HL-60/S4 treated with retinoic acid at 250 ng/mL for 4 days and 3 days (cell line): ENCODE measurements around the gene NAALADL2.
"Not testable (repeated sequence)": the region's sequence is repeated elsewhere in the genome, so short reads cannot be mapped to it uniquely, and the experiment has no call there.

Experiments
- in situ Hi-C: fragments of 300-500 bp; cut with MboI; formaldehyde crosslinking; loops from 2 replicates; pipeline ENCODE4 v1.7.0; 2022; ENCODE audit warnings: low sequenced_read_pairs

Gene NAALADL2

DNA sequence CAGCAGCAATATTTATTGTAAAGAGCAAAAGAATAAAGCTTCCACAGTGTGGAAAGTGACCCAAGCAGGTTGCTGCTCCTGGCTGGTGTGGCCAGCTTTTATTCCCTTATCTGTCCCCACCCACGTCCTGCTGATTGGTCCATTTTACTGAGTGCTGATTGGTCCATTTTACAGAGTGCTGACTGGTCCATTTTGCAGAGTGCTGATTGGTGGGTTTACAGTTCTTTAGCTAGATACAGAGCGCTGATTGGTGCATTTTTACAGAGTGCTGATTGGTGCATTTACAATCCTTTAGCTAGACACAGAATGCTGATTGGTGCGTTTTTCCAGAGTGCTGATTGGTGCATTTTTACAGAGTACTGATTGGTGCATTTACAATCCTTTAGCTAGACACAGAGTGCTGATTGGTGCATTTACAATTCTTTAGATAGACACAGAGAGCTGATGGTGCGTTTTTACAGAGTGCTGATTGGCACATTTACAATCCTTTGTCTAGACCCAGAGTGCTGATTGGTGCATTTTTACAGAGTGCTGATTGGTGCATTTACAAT is 601.8 kb downstream of the NAALADL2 start:
- in situ Hi-C loops: not testable (repeated sequence)

DNA sequence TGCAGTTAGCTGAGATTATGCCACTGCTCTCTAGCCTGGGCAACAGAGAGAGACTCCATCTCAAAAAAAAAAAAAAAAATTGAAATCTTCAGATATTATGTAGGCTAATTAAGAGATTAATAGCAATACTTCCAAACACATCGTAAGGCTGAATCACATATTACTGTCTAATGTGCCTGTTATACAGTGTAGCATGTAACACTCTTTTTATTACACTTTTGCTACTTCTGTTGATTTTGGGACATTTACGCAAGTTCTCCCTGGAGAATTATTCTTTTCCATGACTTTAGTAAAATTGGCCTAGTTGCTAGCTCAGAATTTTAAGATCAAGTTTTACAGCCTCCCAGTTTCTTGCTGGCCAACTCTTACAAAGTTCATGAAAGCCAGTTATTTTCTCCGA is 605.2 kb downstream of the NAALADL2 start:
- in situ Hi-C loops: no loop called here

DNA sequence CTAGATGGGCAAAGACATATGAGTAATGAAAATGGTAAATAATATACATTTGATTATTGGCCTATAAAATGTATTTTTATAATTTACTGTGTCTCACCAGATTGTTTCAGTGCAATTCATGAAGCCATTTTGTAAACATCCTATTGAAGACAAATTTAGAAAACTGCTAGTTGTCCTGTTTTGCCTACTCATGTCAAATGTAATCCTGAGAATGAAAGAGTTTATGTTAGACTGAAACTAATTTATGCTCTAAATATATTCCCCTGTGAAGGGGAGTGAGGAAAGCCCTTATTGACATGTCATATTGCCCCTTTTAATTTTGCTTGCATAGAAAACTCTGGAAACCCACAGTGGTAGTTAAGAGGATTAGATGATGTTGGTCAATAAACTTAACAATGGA is 610.0 kb downstream of the NAALADL2 start:
- in situ Hi-C loops: no loop called here

- in situ Hi-C loops: no loop called here
These were observed 616.6 kb downstream of the NAALADL2 start for GRCh38 chr3:175475765-175476164.

DNA sequence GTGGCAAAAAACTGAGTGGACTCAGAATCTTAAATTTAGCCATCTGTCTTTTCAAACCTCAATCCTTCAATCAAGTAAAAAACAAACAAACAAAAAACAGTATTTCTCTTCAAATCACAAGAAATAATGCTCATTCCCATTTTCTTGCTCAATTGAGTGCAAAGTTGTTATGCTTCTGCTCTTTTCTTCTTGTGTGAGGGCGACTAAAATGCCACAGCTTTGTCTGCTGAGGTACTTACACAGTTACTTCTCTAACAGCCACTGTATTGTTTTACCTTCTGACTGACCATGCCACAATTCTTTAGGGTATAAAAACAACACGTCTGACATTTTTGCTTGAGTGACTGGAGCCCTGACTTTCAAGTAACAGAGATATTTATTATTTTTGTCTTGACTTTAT is 617.4 kb downstream of the NAALADL2 start:
- in situ Hi-C loops: no loop called here

- in situ Hi-C loops: no loop called here
These were observed 618.6 kb downstream of the NAALADL2 start for GRCh38 chr3:175477651-175478224.

- in situ Hi-C loops: no loop called here
These were observed 619.2 kb downstream of the NAALADL2 start for GRCh38 chr3:175478301-175478700.

DNA sequence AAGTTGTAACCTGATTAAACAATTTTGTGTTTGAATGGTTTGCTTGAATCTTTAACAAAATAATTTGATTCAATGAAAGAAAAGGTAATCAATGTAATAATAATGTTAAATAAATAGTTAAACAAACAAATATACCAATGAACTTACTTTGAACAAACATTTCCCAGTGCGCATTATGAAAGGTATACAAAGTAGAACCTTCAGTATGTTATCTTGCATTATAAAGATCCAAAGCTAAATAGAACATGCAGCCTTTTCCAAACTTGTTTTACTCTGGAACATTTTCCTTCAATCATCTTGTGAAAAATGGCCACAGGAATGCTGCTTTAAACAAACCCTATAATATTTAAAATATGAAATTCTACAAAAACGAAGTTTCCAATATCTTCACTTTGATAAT is 620.0 kb downstream of the NAALADL2 start:
- in situ Hi-C loops: no loop called here

DNA sequence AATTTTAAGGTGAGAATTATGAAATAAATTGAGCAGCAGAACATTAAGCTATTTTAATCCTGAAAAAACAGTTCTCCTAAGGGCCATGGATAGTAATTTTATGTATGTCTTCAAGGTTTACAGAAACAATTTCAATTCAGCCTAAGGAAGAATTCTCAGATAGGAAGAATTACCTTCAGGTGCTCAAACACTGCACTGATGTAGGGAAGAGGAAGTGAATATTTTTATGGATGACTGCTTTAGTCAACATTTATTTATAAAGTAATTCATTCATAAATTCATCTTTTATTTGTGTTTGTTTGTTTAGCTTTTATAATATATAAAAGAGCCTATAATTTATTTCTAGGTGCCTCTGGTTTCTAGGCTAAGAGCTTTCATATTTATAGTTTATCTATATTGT is 620.7 kb downstream of the NAALADL2 start:
- in situ Hi-C loops: no loop called here

DNA sequence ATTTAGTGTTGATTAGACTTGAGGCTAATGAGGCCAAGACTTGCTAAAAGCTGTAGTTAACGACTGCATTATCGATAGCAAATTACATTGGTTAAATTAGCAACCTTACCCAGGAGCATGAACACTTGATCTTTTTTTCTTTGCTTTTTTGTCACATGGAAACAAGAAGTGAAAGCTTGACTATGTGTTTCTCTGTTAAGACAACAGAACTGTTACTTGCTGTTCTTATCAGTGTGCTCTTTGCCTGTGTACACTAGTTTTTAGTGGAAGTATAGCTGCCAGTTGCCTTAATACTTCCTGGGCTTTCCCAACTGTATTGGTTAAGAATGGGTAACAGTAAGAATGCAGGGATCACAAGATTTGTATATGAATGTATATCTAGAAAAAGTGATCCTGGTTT is 625.5 kb downstream of the NAALADL2 start:
- in situ Hi-C loops: no loop called here

DNA sequence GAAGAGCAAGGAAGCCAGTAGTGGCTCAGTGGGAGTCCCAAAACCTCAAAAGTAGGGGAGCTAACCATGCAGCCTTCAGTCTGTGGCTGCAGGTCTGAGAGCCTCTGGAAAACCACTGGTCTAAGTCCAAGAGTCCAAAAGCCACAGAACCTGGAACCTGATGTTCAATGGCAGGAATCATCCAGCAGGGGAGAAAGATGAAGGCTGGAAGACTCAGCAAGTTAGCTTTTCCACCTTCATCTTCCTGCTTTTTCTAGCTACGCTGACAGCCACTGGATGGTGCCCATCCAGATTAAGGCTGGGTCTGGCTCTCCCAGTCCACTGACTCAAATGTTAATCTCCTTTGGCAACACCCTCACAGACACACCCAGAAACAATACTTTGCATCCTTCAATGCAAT is 626.3 kb downstream of the NAALADL2 start:
- in situ Hi-C loops: no loop called here

- in situ Hi-C loops: no loop called here
These were observed 627.1 kb downstream of the NAALADL2 start for GRCh38 chr3:175486255-175486654.

- in situ Hi-C loops: no loop called here
These were observed 630.3 kb downstream of the NAALADL2 start for GRCh38 chr3:175489406-175489805.

GRCh38 chr3:175493301-175493700 is 634.2 kb downstream of the NAALADL2 start:
- in situ Hi-C loops: no loop called here

DNA sequence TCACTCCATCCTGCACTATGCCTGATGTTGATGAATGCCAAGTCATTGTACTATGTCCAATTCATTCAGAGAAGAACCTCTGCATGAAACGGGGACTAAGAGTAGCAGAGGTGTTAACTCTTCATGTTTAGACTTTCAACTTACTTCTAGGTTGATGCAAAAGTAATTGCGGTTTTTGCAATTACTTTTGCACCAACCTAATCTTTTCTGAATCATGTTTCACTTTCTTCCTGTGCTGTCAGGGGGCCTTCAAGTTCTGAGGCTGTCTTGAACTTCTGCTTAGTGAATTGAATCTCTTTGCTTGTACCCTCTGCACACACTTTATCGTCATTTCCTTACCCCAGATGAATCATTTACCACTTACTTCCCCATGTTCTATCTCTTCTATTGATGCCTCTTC is 636.2 kb downstream of the NAALADL2 start:
- in situ Hi-C loops: no loop called here

- in situ Hi-C loops: no loop called here
These were observed 643.0 kb downstream of the NAALADL2 start for GRCh38 chr3:175502155-175502554.

GRCh38 chr3:175511219-175511785 is 652.2 kb downstream of the NAALADL2 start:
- in situ Hi-C loops: no loop called here

GRCh38 chr3:175512700-175513099 is 653.6 kb downstream of the NAALADL2 start:
- in situ Hi-C loops: no loop called here

DNA sequence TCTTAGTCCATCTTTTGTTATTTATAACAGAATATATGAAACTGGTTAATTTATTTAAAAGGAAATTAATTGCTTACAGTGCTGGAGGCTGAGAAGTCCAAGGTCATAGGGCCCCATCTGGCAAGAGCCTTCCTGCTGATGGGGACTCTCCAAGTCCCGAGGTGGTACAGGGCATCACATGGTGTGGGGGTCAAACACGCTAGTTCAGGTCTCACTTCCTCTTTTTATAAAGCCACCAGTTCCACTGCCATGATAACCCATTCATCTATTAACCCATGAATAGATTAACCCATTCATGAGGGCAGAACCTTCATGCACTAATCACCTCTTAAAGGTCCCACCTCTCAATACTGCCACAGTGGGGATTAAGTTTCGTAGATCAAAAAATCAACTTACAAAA is 659.3 kb downstream of the NAALADL2 start:
- in situ Hi-C loops: no loop called here

DNA sequence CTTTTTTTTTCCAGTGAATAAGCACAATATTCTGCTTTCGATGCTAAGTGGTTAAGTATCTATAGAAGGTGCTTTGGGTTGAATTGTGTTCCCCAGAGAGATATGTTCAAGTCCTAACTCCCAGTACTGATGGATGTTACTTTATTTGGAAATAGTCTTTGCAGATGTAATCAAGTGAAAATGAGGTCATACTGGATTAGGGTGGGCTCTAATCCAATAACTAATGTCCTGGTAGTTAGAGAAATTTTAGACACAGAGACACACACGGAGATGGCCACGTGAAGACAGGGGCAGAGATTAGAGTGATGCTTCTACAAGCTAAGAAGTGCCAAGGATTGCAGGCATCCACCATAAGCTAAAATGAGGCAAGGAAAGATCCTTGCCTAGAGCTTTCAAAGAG is 662.3 kb downstream of the NAALADL2 start:
- in situ Hi-C loops: no loop called here

- in situ Hi-C loops: no loop called here
These were observed 667.1 kb downstream of the NAALADL2 start for GRCh38 chr3:175526191-175526590.

GRCh38 chr3:175526609-175527280 is 667.6 kb downstream of the NAALADL2 start:
- in situ Hi-C loops: no loop called here
